Fibroblast of skin of back (primary cell): Measurements from ENCODE around the gene OBSCN.

Source experiments
- DNase-seq: peaks from one replicate; pipeline ENCODE4 v3.0.0-alpha.2; 2013

OBSCN gene

GRCh38 chr1:228309326-228310067 lies 101.7 kb downstream of the OBSCN start:
- no peak for DNase-seq

GRCh38 chr1:228310162-228310792 lies 102.4 kb downstream of the OBSCN start:
- no peak for DNase-seq

- no peak for DNase-seq
These were observed 103.2 kb downstream of the OBSCN start for GRCh38 chr1:228311091-228311490.

GRCh38 chr1:228312136-228312764 lies 104.4 kb downstream of the OBSCN start:
- no peak for DNase-seq

GRCh38 chr1:228313536-228314277 lies 105.9 kb downstream of the OBSCN start:
- no peak for DNase-seq

GRCh38 chr1:228314315-228314657 lies 106.4 kb downstream of the OBSCN start:
- DNase-seq: no peak

GRCh38 chr1:228314658-228315483 lies 107.0 kb downstream of the OBSCN start:
- DNase-seq: no peak

- DNase-seq: no peak
These were observed 107.7 kb downstream of the OBSCN start for GRCh38 chr1:228315484-228315944.

GRCh38 chr1:228315945-228316588 lies 108.2 kb downstream of the OBSCN start:
- DNase-seq: no peak

- DNase-seq: no peak
These were observed 108.9 kb downstream of the OBSCN start for GRCh38 chr1:228316589-228317387.

- DNase-seq: no peak
These were observed 109.6 kb downstream of the OBSCN start for GRCh38 chr1:228317411-228317828.

GRCh38 chr1:228317891-228318810 lies 110.3 kb downstream of the OBSCN start:
- no peak for DNase-seq

- DNase-seq: no peak
These were observed 111.0 kb downstream of the OBSCN start for GRCh38 chr1:228318823-228319241.

GRCh38 chr1:228319352-228320088 lies 111.7 kb downstream of the OBSCN start:
- DNase-seq: no peak

GRCh38 chr1:228320394-228320793 lies 112.5 kb downstream of the OBSCN start:
- no peak for DNase-seq

- DNase-seq: no peak
These were observed 113.6 kb downstream of the OBSCN start for GRCh38 chr1:228321435-228321834.

GRCh38 chr1:228321895-228322294 lies 114.1 kb downstream of the OBSCN start:
- no peak for DNase-seq

- DNase-seq: no peak
These were observed 115.6 kb downstream of the OBSCN start for GRCh38 chr1:228323401-228323800.

- DNase-seq: no peak
These were observed 117.4 kb downstream of the OBSCN start for GRCh38 chr1:228325267-228325666.
